Epithelial cell of proximal tubule (primary cell): ENCODE results near the gene ITGB4. TPM values are rescaled to one million over a fixed set of nuclear protein-coding genes. Genes with fewer than 3 reads are reported as not detected.

ENCODE experiments used
- DNase-seq: peaks from one replicate; pipeline ENCODE4 v3.0.0-alpha.2; 2011; ENCODE audit warnings: low read depth
- H3K4me3 ChIP-seq: 2 replicates; pipeline ENCODE4 v1.5.1; 2011; ENCODE audit warnings: low read depth, mild to moderate bottlenecking, low read length
- total RNA-seq: library from RNA; depleted of rRNA; stranded (reverse); fragments of >200 nt; gene quantifications from 2 replicates; pipeline ENCODE4 v1.2.3, GENCODE V29; 2015
- TF ChIP-seq, protein P1 (sequence below): conservative IDR thresholded peaks from 2 replicates; pipeline ENCODE4 v1.5.1; 2012; ENCODE audit warnings: low read depth, mild to moderate bottlenecking, low read length

The ITGB4 gene
- total RNA-seq, 1 donor from 2014 or later = 33.3 TPM

GRCh38 chr17:75704963-75705875 lies 16.0 kb upstream of the ITGB4 start:
- H3K4me3 ChIP-seq = no peak overlapping the region
- no peak for DNase-seq
- TF ChIP-seq, protein P1, sequence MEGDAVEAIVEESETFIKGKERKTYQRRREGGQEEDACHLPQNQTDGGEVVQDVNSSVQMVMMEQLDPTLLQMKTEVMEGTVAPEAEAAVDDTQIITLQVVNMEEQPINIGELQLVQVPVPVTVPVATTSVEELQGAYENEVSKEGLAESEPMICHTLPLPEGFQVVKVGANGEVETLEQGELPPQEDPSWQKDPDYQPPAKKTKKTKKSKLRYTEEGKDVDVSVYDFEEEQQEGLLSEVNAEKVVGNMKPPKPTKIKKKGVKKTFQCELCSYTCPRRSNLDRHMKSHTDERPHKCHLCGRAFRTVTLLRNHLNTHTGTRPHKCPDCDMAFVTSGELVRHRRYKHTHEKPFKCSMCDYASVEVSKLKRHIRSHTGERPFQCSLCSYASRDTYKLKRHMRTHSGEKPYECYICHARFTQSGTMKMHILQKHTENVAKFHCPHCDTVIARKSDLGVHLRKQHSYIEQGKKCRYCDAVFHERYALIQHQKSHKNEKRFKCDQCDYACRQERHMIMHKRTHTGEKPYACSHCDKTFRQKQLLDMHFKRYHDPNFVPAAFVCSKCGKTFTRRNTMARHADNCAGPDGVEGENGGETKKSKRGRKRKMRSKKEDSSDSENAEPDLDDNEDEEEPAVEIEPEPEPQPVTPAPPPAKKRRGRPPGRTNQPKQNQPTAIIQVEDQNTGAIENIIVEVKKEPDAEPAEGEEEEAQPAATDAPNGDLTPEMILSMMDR = no peak

DNA sequence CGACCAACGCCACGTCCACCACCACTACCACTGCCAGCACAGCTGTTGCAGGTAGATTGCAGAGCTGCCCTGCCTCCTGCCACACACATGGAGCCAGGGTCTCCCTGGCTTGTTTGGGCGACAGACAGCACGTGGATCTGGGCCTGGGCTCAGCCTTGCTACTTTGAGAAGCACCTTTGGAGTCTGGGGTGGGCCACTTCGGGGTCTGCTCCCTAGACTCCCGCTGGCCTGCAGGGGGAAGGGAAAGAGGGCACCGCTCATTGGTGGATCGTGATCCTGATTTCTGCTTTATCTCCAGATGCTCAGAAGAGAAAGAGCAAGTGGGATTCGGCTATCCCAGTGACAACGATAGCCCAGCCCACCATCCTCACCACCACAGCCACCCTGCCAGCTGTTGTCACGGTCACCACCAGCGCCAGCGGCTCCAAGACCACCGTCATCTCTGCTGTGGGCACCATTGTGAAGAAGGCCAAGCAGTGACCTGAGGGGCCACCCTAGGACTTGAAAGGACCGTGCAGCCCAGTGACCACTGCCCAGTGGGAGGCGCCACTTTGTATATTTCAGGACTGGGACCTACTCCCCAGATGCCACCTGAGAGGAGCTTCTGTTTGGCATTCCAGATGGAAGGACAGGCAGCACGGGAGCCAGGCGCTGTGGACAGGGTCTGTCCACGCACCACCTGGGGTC lies 15.1 kb upstream of the ITGB4 start:
- no peak overlapping the region for H3K4me3 ChIP-seq
- TF ChIP-seq, protein P1 = no peak
- DNase-seq = no peak

DNA sequence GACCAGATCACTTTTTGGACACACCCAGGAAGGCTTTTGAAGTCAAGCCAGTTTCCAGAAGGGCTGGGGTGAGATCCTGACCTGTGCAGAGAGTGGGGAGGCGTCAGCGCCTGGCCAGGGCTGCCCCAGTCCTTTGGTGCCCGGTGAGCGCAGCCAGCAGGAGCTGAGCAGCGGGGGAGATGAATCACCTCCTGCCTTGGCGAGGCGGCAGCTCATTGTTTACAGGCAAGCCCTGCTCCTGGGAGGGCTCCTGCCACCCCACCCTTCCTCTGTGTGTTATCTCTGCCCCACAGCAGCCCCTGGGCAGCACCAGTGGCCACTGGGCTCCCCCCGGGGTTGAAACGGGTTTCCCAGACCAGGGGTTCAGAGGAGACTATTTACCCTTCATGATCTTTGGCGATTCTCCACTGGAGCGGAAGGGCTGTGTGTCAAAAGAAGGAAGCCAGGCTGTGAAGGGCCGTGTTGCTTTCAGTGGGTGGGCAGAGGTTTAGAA lies 14.1 kb upstream of the ITGB4 start:
- TF ChIP-seq, protein P1 = no peak
- DNase-seq = no peak
- H3K4me3 ChIP-seq = no peak overlapping the region

DNA sequence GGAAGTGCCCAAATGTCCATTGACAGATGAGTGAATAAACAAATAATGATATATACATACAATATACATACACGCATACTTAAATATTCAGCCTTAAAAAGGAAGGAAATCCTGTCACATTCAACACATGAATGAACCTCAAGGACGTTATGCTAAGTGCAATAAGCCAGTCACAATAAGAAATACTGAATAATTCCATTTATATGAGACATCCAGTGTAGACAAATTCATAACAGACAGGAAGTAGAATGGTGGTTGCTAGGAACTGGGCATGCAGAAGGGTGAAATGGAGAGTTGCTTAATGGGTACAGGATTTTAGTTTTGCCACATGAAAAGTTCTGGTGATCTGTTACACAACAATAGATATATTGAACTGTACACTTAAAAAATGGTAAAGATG lies 8.8 kb upstream of the ITGB4 start:
- no peak overlapping the region for H3K4me3 ChIP-seq
- DNase-seq = no peak
- TF ChIP-seq, protein P1 = no peak

- TF ChIP-seq, protein P1 = no peak
- no peak overlapping the region for H3K4me3 ChIP-seq
- DNase-seq = no peak
These were observed 1.5 kb upstream of the ITGB4 start for GRCh38 chr17:75719732-75720131.

GRCh38 chr17:75721463-75722011 lies 278 bp downstream of the ITGB4 start:
- DNase-seq = no peak
- peak overlapping the region; percentile 55 for H3K4me3 ChIP-seq
- TF ChIP-seq, protein P1 = no peak
